ENCODE measurements around the gene TMEM41B.
"Not testable (repeated sequence)": the region's sequence is repeated elsewhere in the genome, so short reads cannot be mapped to it uniquely, and the experiment has no call there.

The TMEM41B gene

GRCh38 chr11:9251311-9251710 is 63.1 kb downstream of the TMEM41B start:
- TF ChIP-seq CTCF (conservative IDR thresholded peaks at IDR 0.05; ENCODE audit: low read depth, low read length) = no peak
- no peak for DNase-seq (ENCODE audit: low read depth)
- no peak overlapping the region for H3K4me3 ChIP-seq (ENCODE audit: low read length)

DNA sequence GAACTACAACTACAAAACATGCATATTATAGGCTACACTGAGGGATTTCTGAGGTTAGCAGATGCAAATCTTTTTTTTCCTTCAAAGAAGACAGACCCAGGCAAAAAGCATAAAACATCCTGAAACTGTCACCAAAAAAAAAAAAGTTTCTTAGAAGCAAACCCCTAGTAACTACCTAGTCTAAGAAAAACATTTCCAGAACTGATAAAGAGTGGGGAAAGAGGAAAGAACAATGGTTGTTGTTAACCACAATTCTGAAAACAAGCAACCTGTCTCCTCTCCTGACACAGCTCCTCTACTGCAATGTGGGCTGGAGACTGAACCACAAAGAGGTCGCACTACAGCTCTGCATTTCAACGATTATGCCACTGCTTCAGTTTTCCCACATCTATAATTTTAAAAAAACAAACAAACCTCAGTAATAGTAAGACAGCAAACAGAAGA is 64.2 kb downstream of the TMEM41B start:
- DNase-seq (ENCODE audit: low read depth) = no peak
- H3K4me3 ChIP-seq (ENCODE audit: low read length) = no peak overlapping the region
- TF ChIP-seq CTCF (conservative IDR thresholded peaks at IDR 0.05; ENCODE audit: low read depth, low read length) = no peak

GRCh38 chr11:9249252-9249651 is 65.1 kb downstream of the TMEM41B start:
- no peak for TF ChIP-seq CTCF (conservative IDR thresholded peaks at IDR 0.05; ENCODE audit: low read depth, low read length)
- no peak for DNase-seq (ENCODE audit: low read depth)
- no peak overlapping the region for H3K4me3 ChIP-seq (ENCODE audit: low read length)

- DNase-seq (ENCODE audit: low read depth) = no peak
- no peak overlapping the region for H3K4me3 ChIP-seq (ENCODE audit: low read length)
- TF ChIP-seq CTCF (conservative IDR thresholded peaks at IDR 0.05; ENCODE audit: low read depth, low read length) = no peak
Measured at GRCh38 chr11:9247863-9248262, 66.5 kb downstream of the TMEM41B start.

- H3K4me3 ChIP-seq (ENCODE audit: low read length); DNase-seq (ENCODE audit: low read depth): not testable (repeated sequence)
Measured at GRCh38 chr11:9236242-9236641, 78.2 kb downstream of the TMEM41B start.

- no peak overlapping the region for H3K4me3 ChIP-seq (ENCODE audit: low read length)
- no peak for DNase-seq (ENCODE audit: low read depth)
- no peak for TF ChIP-seq CTCF (conservative IDR thresholded peaks at IDR 0.05; ENCODE audit: low read depth, low read length)
Measured at GRCh38 chr11:9232482-9232881, 81.9 kb downstream of the TMEM41B start.

- DNase-seq (ENCODE audit: low read depth) = no peak
- no peak for TF ChIP-seq CTCF (conservative IDR thresholded peaks at IDR 0.05; ENCODE audit: low read depth, low read length)
- no peak overlapping the region for H3K4me3 ChIP-seq (ENCODE audit: low read length)
Measured at GRCh38 chr11:9231848-9232177, 82.6 kb downstream of the TMEM41B start.
